ENCODE measurements around the gene KDM8. TPM values are rescaled to one million over a fixed set of nuclear protein-coding genes. Genes with fewer than 3 reads are reported as not detected.

KDM8 gene
- total RNA-seq: 1 to 10 TPM; 8.8 to 9.6 TPM
- long read RNA-seq, partial matches to known transcripts: 6 of 10 reads
- long read RNA-seq, other reads (novel, unspliced or antisense): 1 of 10 reads

DNA sequence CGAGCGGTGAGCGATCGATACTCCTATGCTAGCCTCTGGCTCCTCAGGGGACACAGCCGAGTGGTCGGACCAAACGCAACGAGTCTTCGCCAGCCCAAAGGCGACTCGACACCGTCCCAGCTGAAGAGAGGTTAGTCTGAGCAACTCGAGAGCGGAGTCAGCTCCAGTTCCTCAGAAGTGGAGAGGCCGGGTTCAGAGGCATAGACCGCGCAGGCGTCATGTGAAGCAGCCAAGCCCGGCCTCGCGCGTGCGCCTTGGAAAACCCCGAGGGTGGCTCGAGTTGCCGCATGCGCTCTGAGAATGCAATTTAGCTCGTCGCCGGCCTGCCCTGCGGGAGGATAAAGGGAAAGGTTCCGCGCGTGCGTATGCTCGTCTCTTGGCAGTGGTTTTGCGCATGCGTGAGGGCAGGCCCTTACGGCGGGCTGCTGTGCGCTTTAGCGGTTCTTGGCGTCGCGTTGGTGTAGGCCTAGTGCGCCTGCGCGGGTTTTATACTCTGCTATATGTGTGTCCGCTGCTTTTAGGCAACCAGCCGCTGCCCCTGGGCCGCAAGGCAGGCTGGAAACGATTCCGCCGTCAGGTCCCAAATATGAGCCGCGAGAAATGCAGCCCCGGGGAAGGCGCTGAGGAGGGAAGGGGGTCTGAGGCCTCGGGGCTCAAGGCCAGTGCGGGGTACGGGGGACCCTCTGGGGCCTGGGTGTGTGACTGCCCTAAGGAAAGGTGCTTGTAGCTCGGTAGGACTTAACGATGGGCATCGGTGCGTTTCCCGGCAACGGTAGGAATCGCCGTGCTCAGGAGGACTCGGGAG lies at the start of gene KDM8:
TSS of gene KDM8 (plus strand) at position 20 of the 805 bp plus-strand sequence. CDS start 6,598 bp downstream, outside the sequence.
- ATAC-seq: peak; percentile 91
- peak; percentile 99 to 100 for DNase-seq
- intact Hi-C loops (cut with DNase I, micrococcal nuclease): no loop called here

DNA sequence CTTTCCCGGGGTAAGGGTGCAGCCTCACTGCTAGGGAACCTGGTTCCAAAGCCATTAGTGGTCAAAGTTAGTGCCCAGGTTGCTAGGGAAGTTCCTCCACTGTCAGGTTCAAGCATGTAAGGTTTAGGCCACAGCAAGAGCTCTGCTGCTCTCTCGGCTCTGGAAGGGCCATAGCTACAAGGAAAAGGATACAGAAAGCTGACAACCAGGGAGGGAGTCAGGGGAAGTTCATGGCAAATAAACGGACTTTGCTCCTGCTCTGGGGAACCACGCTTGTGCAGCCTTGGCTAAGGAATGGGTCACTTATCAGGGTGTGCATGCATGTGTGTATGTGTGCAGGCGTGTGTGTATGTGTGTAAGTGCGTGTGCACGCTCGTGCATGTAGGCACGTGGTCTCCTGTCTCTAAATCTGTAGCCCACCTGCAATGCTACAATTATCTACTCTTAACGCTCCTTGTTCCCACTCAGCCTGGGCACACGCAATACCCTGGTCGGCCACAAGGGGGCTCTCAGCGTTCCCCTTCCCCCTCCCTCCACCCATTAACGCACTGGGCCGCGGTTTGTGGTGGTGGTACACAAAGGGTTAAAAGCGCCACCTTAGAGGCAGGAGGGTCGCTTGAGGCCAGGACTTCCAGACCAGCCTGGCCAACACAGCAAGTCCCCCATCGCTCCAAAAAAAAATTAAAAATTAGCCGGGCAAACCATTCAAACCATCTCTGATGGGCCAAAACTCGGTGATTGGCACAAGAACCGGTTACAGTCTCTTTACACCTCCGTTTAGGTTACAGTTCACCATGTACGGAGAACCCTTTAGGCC lies 48.4 kb upstream of the KDM8 start:
- intact Hi-C loops (cut with DNase I, micrococcal nuclease): no loop called here
- peak; percentile 52 to 73 for DNase-seq
- ATAC-seq: peak; percentile 93

DNA sequence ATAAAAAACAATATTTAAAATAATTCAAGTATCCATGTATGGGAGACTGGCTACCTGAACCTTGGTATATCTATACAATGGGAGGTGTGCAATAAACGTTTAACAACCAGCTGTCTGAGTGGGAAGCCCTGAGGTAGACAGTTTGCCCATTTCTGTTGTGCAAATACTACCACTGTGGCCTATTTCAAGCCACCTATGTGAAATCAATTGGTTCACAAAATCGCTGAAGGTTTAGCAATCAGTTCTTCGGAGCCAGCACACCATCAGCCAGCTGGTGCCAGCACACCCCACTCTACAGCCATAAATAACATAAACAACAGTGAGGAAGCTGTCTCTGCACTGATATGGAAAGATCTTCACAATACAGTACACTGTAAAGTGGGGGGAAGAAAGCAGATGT lies 46.7 kb upstream of the KDM8 start:
- peak; percentile 79 for ATAC-seq
- no peak for DNase-seq
- intact Hi-C loops (cut with DNase I, micrococcal nuclease): no loop called here

DNA sequence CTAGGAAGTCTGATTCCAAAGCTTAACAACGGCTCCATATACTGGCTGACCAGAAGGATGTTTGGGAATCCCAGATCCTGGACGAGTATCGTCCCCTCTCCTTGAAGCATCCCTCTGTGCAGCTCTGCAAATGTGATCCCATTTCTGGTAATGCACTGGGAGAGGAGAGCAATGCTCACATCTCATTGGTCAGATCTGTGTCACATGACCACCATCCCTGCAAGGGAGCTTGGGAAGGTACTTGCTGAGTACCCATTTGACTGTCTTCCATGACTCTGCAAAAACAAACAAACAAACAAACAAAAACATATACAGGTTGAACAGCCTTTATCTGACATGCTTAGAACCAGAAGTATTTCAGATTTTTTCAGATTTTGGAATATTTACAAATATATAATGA lies 41.9 kb upstream of the KDM8 start:
- intact Hi-C loops (cut with DNase I, micrococcal nuclease): no loop called here
- DNase-seq: no peak
- no peak for ATAC-seq

DNA sequence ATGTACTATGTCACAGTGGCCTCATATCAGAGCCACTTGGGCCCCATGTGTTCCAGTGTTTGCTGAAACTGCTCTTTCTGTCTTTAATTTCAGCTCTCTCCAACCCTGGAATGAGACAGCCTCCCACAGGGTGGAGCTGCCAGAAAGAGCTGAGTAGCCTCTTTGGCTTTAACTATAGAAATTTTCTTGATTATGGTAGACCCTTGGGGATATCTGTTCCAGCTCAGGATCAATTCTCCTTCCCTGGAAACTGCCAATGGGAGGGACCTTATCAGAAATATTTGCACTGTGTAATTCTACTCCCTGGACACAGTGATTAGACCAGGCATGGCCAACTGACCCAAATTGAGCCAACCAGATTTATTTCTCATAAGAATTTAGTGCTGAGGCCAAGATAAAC lies 39.0 kb upstream of the KDM8 start:
- intact Hi-C loops (cut with DNase I, micrococcal nuclease): no loop called here
- no peak for DNase-seq
- ATAC-seq: no peak

DNA sequence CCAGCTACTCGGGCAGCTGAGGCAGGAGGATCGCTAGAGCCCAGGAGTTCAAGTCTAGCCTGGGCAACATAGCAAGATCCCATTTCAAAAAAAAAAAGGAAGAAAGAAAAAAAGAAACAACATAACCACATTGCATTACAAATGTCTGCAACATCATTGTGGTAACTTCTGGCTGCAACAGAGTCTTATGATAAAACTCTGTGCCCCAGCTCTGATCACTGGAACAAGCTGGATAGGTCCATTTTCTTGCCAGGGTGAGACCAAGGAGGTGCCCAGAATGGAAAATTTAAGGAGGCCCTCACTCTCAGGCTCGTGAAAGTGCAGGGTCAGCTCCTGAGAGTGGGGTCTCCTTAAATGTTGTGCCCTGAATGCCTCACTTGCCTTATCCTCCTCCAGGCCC lies 37.8 kb upstream of the KDM8 start:
- intact Hi-C loops (cut with DNase I, micrococcal nuclease): no loop called here
- DNase-seq (no peak), ATAC-seq (no peak)

DNA sequence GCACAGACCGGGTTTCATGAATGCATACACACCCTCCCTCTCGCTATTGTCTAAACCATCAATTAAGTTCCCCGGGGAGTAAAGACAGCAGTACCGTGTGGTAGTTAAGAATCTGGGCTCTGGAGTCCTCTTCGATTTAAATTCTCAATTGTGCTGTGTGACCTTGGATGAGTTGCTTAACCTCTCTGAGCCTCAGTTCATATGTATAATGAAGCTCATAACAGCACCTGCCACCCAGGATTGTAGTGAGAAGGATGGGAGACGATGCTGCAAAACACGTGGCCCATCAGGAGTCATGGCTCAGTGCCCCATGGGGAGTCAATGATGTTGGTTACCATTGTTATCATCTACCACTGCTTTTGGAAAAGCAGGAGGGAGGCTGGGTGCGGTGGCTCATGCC lies 34.5 kb upstream of the KDM8 start:
- intact Hi-C loops (cut with DNase I, micrococcal nuclease): no loop called here
- no peak for DNase-seq
- no peak for ATAC-seq

DNA sequence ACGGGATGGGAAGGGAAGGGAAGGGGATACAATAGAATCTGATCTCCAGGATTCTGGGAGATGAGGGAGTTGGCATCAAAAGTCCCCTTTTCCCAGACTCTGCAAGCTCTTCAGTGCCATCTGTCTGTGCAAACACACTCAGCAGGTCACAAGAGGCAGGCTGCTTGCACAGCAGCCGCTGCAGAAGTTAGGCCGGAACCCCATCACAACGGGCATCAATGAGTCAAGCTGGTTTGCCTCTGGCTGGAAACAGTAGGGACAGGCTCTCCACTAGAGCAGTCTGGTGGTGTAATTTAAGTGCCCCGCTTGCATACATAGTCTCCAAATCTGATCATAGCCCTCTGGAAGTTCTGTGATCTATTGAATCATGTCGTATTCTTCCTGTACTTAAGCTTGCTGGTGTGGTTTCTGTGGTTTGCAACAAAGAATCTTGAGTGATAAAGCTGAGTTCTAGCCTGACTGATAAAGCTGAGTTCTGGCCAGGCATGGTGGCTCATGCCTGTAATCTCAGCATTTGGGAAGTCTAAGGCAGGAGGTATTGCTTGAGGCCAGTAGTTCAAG lies 33.7 kb upstream of the KDM8 start:
- intact Hi-C loops (cut with DNase I, micrococcal nuclease): no loop called here
- ATAC-seq: peak; percentile 82
- peak; percentile 24 to 42 for DNase-seq

DNA sequence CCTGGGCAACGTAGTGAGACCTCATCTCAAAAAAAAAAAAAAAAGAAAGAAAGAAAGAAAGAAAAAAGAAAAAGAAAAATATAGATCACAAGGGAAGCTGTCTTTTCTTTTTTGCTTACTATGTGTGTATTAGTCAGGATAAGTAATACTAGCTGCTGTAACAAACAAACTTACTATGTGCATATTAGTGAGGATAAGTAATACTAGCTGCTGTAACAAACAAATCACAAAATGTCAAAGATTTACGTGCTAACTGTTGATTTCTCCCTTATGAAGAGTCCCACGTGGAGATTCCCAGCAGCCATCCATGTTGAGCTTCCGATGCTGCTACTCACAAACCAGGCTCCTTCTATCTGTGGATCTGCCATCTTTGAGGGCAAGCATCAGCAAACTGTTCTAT lies 31.7 kb upstream of the KDM8 start:
- ATAC-seq: no peak
- no peak for DNase-seq
- intact Hi-C loops (cut with DNase I, micrococcal nuclease): no loop called here

DNA sequence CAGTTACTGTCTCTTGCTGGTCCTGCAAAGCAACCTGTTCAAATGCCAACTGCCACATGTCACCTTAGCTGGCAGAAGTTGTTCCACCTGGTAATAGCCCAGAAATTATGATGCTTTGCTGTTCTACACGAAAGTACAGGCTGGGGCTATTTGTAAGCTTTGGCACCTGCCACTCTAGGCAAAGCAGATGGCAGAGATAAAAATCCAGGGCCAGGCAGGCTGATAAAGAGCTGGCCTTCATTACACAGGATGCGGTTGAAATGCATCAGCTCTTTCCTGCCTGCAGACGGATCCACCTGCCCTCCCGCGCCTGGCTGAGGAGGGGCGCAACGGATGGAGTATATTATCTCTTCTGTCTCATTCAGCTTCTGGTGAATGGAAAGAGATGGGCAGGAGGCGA lies 29.3 kb upstream of the KDM8 start:
- DNase-seq (peak; percentile 31 to 41), ATAC-seq (peak; percentile 68)
- intact Hi-C loops (cut with DNase I, micrococcal nuclease): no loop called here

DNA sequence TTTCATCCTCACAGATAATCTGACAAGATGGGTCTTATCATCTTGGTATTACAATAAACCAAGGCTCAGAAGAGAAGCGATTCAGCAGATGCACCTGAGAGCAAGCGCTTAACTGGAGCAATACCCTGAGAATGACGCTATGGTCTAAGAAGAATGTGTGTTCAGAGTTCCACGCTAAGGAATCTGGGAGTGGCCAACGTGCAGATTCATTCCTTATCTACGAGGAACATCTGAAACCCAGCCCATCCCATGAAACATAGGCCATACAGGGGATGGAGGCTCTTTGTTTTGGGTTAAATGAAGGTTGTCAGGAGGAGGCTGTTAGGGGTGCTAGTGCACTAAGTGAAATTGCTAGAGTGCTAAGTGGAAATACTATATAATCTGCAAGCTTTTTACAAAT lies 28.5 kb upstream of the KDM8 start:
- DNase-seq: no peak
- peak; percentile 38 for ATAC-seq
- intact Hi-C loops (cut with DNase I, micrococcal nuclease): no loop called here

DNA sequence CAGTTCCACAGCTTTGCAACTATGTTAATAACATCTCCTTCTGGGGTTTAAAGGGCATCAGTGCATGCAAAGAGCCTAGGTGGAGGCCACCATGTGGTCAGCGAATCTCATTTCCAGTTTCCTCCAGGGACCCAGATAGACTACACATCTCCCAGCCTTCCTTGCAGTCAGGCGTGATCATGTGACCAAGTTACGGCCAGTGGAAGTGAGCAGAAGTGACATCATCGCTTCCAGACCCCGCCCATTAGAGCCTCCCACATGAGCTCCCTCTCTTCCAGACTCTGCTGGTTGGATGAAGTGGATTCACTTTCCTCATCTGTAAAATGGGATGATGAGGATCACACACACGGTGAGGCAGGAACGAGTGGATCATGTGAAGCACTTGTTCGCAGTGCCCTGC lies 27.4 kb upstream of the KDM8 start:
- DNase-seq (no peak), ATAC-seq (no peak)
- intact Hi-C loops (cut with DNase I, micrococcal nuclease): no loop called here

DNA sequence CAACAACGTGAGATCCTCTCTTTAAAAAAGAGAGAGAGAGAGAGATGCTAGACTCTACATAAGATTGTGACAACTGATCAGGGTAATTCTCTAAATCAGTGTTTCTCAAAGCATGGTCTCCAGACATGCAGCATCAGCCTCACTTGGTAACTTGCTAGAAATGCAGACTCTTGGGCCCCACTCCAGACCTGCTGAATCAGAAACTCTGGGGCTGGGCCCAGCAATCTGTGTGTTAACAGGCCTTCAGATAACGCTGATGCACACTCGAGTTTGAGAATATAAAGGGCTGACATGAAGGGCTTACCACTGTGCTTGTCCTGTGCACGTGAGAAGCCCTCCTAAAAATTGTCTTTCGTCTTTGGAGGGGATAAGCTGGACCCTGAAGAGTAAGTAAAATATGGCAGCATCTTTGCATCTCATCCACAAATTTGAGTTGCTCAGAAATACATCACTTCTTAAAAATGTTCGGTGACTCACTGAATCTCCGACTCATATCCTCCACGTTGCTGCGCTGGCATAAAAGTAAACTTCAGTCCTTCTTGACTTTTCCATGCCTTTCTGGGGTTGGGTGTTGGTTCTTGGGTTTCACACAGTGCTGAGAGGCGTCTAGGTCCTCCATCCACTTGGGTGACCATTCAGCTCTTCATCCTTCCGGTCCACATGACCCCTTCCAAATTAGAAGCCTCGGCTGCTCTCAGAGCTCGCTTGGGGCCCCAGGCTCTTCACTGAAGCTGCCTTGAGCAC lies 26.1 kb upstream of the KDM8 start:
- no peak for DNase-seq
- ATAC-seq: no peak
- intact Hi-C loops (cut with DNase I, micrococcal nuclease): no loop called here

DNA sequence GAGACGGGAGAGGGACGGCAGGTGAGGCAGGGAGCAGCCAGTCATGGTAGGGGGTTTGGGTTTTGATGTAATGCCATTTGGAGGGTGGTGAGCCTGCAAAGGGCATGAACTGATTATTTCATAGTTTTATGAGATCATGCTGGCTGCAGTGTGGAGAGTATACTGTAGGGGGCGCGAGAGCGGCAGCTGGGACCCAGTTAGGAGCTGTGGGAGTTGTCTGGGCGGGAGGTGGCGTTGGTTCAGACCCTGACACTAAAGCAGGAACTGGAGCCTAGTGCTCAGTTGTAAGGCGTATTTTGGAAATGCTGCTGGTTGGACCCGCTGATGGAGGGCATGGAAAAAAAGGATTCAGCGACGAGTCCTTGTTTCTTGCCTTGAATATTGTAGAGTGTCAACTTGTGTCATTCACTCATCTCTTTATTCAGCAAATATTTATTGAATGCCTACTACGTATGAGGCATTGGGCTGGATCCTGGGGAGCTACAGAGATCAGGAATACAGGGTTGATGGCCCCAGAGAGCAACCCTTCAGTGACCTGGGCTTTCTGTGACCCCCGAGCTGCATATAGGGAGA lies 23.7 kb upstream of the KDM8 start:
- DNase-seq (peak; percentile 84 to 93), ATAC-seq (peak; percentile 97)
- intact Hi-C loops (cut with DNase I, micrococcal nuclease): loop anchor here in 1 of 2 donors (5.0 to 10.0 kb wide), 2 partner anchors 115 to 193 kb away; no protein-coding TSS in a partner anchor

DNA sequence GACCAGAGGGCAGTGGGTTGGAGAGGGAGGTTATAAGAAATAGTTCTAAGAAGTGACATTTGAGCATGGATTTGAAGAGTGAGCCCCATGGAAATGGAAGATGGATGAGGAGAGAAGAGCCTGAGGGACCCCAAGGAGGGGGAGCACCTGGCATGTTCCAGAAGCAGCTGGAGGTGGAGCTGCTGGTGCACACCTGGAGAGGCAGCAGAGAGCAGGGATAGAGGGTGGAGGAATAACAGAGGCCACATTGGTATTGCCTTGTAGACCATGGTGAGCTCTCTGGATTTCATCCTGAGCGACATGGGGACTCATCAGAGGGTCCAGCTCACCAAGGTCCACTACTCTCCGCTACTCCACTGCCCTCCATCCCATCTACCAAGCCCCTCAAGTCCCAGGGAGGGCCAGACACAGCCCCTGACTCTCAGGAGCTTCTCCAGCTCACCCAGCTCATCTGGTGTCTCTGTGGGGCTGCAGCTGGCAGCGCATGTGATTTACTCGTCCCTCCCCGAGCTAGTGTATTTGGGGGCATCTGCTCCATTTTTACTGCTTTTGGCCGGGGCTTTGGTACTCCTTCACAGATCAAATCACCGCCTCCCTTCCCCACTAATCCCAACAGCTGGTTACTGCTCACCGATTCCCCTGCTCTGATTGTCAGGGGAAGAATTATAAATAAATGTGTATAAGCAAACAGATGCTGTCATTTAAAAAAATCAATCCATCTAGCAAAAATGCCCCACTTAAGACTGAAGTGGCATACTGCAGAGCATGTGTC lies 22.1 kb upstream of the KDM8 start:
- intact Hi-C loops (cut with DNase I, micrococcal nuclease): loop anchor here in 1 of 2 donors (5.0 to 10.0 kb wide), 2 partner anchors 114 to 191 kb away; no protein-coding TSS in a partner anchor
- ATAC-seq (peak; percentile 47), DNase-seq (no peak)

DNA sequence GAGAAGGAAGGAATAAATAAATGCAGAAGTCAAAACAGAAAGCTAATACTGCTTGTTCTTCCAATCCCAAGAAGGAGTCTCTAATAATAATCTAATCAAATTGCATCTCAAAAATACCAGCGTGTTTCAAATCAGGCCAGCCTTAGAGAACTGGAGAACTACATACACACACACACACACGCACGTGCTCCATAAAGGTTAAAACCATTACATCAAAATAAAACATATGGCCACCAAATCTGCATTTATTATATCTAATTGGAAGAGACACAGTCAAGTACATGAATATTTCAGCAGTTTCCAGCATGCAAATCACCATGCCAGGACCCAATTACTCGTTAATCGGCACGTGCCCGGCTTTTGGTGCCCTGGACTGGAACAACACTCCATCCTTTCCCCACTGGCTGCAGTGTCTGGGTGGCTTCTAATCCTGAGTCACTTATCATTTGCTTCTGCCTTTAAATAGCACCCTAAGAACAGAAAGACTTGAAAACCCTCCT lies 20.4 kb upstream of the KDM8 start:
- DNase-seq (no peak), ATAC-seq (no peak)
- intact Hi-C loops (cut with DNase I, micrococcal nuclease): loop anchor here in 1 of 2 donors (5.0 to 10.0 kb wide), 2 partner anchors 112 to 189 kb away; no protein-coding TSS in a partner anchor

DNA sequence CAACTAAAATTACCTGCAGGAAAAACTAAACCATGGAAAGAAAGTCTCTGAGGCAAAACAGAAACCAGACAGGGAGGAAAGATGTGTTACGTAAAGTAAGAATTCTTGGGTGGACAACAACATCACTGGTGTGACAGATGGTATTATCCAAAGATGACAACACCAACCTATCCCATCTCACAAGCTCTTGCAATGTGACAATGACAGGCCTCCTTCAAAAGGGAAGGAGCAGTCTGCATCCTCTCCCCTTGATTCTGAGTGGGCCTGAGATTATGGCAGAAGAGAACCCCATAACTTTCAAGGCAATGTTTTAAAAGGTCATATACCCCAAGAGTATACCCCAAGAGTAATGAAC lies 17.6 kb upstream of the KDM8 start:
- ATAC-seq (no peak), DNase-seq (no peak)
- intact Hi-C loops (cut with DNase I, micrococcal nuclease): loop anchor here in 1 of 2 donors (10.0 kb wide), 1 partner anchor 109 kb away; no protein-coding TSS in a partner anchor

All from left colon (tissue), 2 donors.